ENCODE data around the gene PFKFB2.

The PFKFB2 gene

GRCh38 chr1:207072233-207072632 lies 19.2 kb downstream of the PFKFB2 start:
- TF ChIP-seq CTCF (IDR thresholded peaks at IDR 0.05; ENCODE audit: low read length, missing control alignments): no peak
- no peak for DNase-seq (ENCODE audit: low read depth)
- no peak overlapping the region for H3K4me3 ChIP-seq (replicated peaks; ENCODE audit: low read depth, low read length)

- DNase-seq (ENCODE audit: low read depth): no peak
- no peak overlapping the region for H3K4me3 ChIP-seq (replicated peaks; ENCODE audit: low read depth, low read length)
- no peak for TF ChIP-seq CTCF (IDR thresholded peaks at IDR 0.05; ENCODE audit: low read length, missing control alignments)
Measured at GRCh38 chr1:207073906-207074820, 21.1 kb downstream of the PFKFB2 start.

GRCh38 chr1:207076181-207076955 lies 23.3 kb downstream of the PFKFB2 start:
- H3K4me3 ChIP-seq (replicated peaks; ENCODE audit: low read depth, low read length): no peak overlapping the region
- TF ChIP-seq CTCF (IDR thresholded peaks at IDR 0.05; ENCODE audit: low read length, missing control alignments): no peak
- peak; percentile 31 for DNase-seq (ENCODE audit: low read depth)

- no peak for TF ChIP-seq CTCF (IDR thresholded peaks at IDR 0.05; ENCODE audit: low read length, missing control alignments)
- DNase-seq (ENCODE audit: low read depth): no peak
- no peak overlapping the region for H3K4me3 ChIP-seq (replicated peaks; ENCODE audit: low read depth, low read length)
Measured at GRCh38 chr1:207077012-207077411, 23.9 kb downstream of the PFKFB2 start.

GRCh38 chr1:207077470-207078377 lies 24.6 kb downstream of the PFKFB2 start:
- DNase-seq (ENCODE audit: low read depth): peak; percentile 88
- no peak overlapping the region for H3K4me3 ChIP-seq (replicated peaks; ENCODE audit: low read depth, low read length)
- TF ChIP-seq CTCF (IDR thresholded peaks at IDR 0.05; ENCODE audit: low read length, missing control alignments): no peak

GRCh38 chr1:207078578-207079132 lies 25.6 kb downstream of the PFKFB2 start:
- no peak for TF ChIP-seq CTCF (IDR thresholded peaks at IDR 0.05; ENCODE audit: low read length, missing control alignments)
- H3K4me3 ChIP-seq (replicated peaks; ENCODE audit: low read depth, low read length): no peak overlapping the region
- no peak for DNase-seq (ENCODE audit: low read depth)
